Activated T-cell treated with anti-CD3 and anti-CD28 coated beads, Interleukin-2, amount 50 U/mL, for 72 hours (primary cell): ENCODE results near the gene PRAMEF2. TPM values are rescaled to one million over a fixed set of nuclear protein-coding genes. Genes with fewer than 3 reads are reported as not detected.
"Not testable (repeated sequence)": the region's sequence is repeated elsewhere in the genome, so short reads cannot be mapped to it uniquely, and the experiment has no call there.

Source experiments
- ATAC-seq, 2 donors: fragments of 150-1000 bp; cut with Tn5 transposase; replicated peaks in 1 of 2; 2 replicates each; pipeline ENCODE4 v1.10.0; 2021; ENCODE audit warnings: moderate library complexity in 2 of 2, mild to moderate bottlenecking in 1 of 2
- DNase-seq, 2 donors: peaks; one replicate each; pipeline ENCODE4 v3.0.0; 2021 to 2022; ENCODE audit warnings: mixed read lengths in 1 of 2
- H3K27ac Mint-ChIP-seq: one replicate; pipeline ENCODE4 v1.8.0; 2022; ENCODE audit warnings: mild to moderate bottlenecking, moderate library complexity, mixed read lengths
- H3K27me3 Mint-ChIP-seq: one replicate; pipeline ENCODE4 v1.8.0; 2022; ENCODE audit warnings: low read depth, mixed read lengths
- H3K36me3 Mint-ChIP-seq, 2 donors: one replicate each; pipeline ENCODE4 v1.8.0; 2022; ENCODE audit warnings: mixed read lengths in 2 of 2, mild to moderate bottlenecking in 1 of 2; ENCODE audit not compliant: insufficient read depth in 2 of 2
- H3K4me1 Mint-ChIP-seq: one replicate; pipeline ENCODE4 v1.8.0; 2022; ENCODE audit warnings: low read depth, mixed read lengths
- H3K4me3 Mint-ChIP-seq, 2 donors: one replicate each; pipeline ENCODE4 v1.8.0; 2022; ENCODE audit warnings: mild to moderate bottlenecking in 2 of 2, mixed read lengths in 2 of 2, moderate library complexity in 2 of 2
- H3K9me3 Mint-ChIP-seq, 2 donors: one replicate each; pipeline ENCODE4 v1.8.0; 2022; ENCODE audit warnings: mixed read lengths in 2 of 2
- total RNA-seq, 2 donors: library from RNA; stranded (reverse); gene quantifications; one replicate each; pipeline ENCODE4 v1.2.3, GENCODE V29; 2022

The PRAMEF2 gene
- total RNA-seq, 2 donors from 2014 or later = not detected

- not testable (repeated sequence) for ATAC-seq, H3K4me3 Mint-ChIP-seq, H3K27me3 Mint-ChIP-seq, H3K9me3 Mint-ChIP-seq, DNase-seq, H3K36me3 Mint-ChIP-seq, H3K27ac Mint-ChIP-seq, H3K4me1 Mint-ChIP-seq
These were observed 42.3 kb downstream of the PRAMEF2 start for GRCh38 chr1:12899186-12899585.

GRCh38 chr1:12903793-12904572, 47.1 kb downstream of the PRAMEF2 start:
- H3K9me3 Mint-ChIP-seq, H3K36me3 Mint-ChIP-seq, H3K4me3 Mint-ChIP-seq, DNase-seq, H3K4me1 Mint-ChIP-seq, ATAC-seq, H3K27me3 Mint-ChIP-seq, H3K27ac Mint-ChIP-seq: not testable (repeated sequence)

Other genes starting within 250 kb of the PRAMEF2 start
- gene DHRS3, start 238.9 kb upstream of the PRAMEF2 start, total RNA-seq = 10 to 100 TPM; 60.4 to 65.3 TPM
- gene AADACL4, start 213.0 kb upstream of the PRAMEF2 start, total RNA-seq = not detected
- not detected for gene AADACL3, start 141.0 kb upstream of the PRAMEF2 start, total RNA-seq
- gene CFAP107, start 110.9 kb upstream of the PRAMEF2 start, total RNA-seq = not detected
- gene PRAMEF12, start 83.3 kb upstream of the PRAMEF2 start, total RNA-seq = not detected
- gene PRAMEF1, start 65.7 kb upstream of the PRAMEF2 start, total RNA-seq = not detected
- gene PRAMEF11, start 25.7 kb upstream of the PRAMEF2 start, total RNA-seq = not detected
- gene HNRNPCL1, start 8.4 kb upstream of the PRAMEF2 start, total RNA-seq = not detected
- not detected for gene PRAMEF4, start 29.1 kb downstream of the PRAMEF2 start, total RNA-seq
- not detected for gene PRAMEF10, start 41.2 kb downstream of the PRAMEF2 start, total RNA-seq
- not detected for gene PRAMEF7, start 59.5 kb downstream of the PRAMEF2 start, total RNA-seq
- gene PRAMEF6, start 90.5 kb downstream of the PRAMEF2 start, total RNA-seq = not detected
- gene PRAMEF27, start 199.5 kb downstream of the PRAMEF2 start, total RNA-seq = not detected
- gene HNRNPCL3, start 203.7 kb downstream of the PRAMEF2 start, total RNA-seq = not detected
- gene PRAMEF25, start 213.7 kb downstream of the PRAMEF2 start, total RNA-seq = not detected